ENCODE measurements around the gene HSD17B4. TPM values are rescaled to one million over a fixed set of nuclear protein-coding genes. Genes with fewer than 3 reads are reported as not detected.

HSD17B4 gene
- total and polyA plus RNA-seq, 2 experiments from 2014 or later, result 326 to 332 TPM

DNA sequence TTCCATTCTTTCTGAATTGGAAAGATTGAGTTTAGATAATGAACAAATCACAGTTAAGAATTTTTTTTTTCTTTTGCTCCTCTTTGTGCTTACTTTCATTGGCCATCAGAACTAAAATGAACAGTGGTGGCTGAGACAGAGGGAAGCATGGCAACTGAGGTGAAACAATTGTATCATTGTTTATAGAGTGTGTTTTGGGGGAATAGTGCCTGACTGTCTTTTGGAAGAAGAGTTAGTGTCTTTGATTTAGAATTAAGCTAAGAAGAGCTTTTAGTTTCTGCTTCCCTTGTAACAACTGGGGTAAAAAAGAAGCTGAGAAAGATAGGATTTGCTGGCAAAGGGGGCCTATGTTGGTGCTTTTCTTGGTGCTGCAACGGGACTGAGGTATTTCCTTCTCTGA, 24.0 kb downstream of the HSD17B4 start (continued):
- TF ChIP-seq ZNF114 (CRISPR knock-in tag; IDR thresholded peaks at IDR 0.05) (no peak), CREB1 (CRISPR knock-in tag; IDR thresholded peaks at IDR 0.05; ENCODE audit: low read depth) (no peak), EZH2phosphoT487 (IDR thresholded peaks at IDR 0.05; ENCODE audit: unreplicated experiment) (no peak), EZH2 (IDR thresholded peaks at IDR 0.05; ENCODE audit: low read depth, unreplicated experiment) (no peak), ZNF331 (CRISPR knock-in tag; IDR thresholded peaks at IDR 0.05; ENCODE audit: low read depth) (no peak), STAT1 (IDR thresholded peaks at IDR 0.05; ENCODE audit: unreplicated experiment) (no peak), REST (IDR thresholded peaks at IDR 0.05; ENCODE audit: unreplicated experiment) (no peak)

DNA sequence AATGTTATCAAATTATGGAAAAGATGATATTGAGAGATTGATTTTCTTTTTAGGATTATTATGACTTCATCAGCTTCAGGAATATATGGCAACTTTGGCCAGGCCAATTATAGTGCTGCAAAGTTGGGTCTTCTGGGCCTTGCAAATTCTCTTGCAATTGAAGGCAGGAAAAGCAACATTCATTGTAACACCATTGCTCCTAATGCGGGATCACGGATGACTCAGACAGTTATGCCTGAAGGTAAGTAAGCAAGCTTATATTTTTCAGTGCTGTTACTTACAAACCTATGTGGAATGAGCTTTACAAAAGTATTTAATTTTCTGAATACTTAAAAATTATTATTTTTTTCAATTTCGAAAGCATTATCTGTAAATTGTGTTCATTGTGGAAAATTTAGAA, 26.5 kb downstream of the HSD17B4 start:
- Histone ChIP-seq H3K27ac (ENCODE audit: low read depth) (no peak overlapping the region), H3K9me2 (ENCODE audit: insufficient read depth) (no peaks in the 10 kb centered on the region), H3K4me1 (ENCODE audit: insufficient read depth) (peaks cover 70% of the 10 kb centered on the region), H3K79me2 (replicated peaks; ENCODE audit: insufficient read depth) (peaks cover 28% of the 10 kb centered on the region), H3K27me3 (ENCODE audit: insufficient read depth) (no peaks in the 10 kb centered on the region), H3F3A (replicated peaks; ENCODE audit: low read depth) (no peaks in the 10 kb centered on the region), H3K4me2 (peak overlapping the region; percentile 76; the same call in 1 of the 2 replicates), H4K20me1 (replicated peaks; ENCODE audit: insufficient read depth) (no peaks in the 10 kb centered on the region), H3K4me3 (no peak overlapping the region), H3K36me3 (ENCODE audit: insufficient read depth) (no peaks in the 10 kb centered on the region; the same call in 1 of the 2 replicates), H2AFZ (no peak overlapping the region)
- Mint-ChIP-seq H3K27me3 (ENCODE audit: insufficient read depth, low read depth, poor library complexity) (peaks cover 2% of the 10 kb centered on the region), H3K36me3 (ENCODE audit: low read depth) (peaks cover 25% of the 10 kb centered on the region), H3K4me3 (no peak overlapping the region), H3K9me3 (no peaks in the 10 kb centered on the region), H3K27ac (no peak overlapping the region), H3K4me1 (peaks cover 64% of the 10 kb centered on the region)
- no peak for ATAC-seq
- TF ChIP-seq REST (IDR thresholded peaks at IDR 0.05; ENCODE audit: unreplicated experiment) (no peak), CTCF (conservative IDR thresholded peaks at IDR 0.05; ENCODE audit: low read depth in 2 of 2) (no peak), ZNF114 (CRISPR knock-in tag; IDR thresholded peaks at IDR 0.05) (no peak), JUNB (IDR thresholded peaks at IDR 0.05; ENCODE audit: unreplicated experiment) (no peak)
- no peak for DNase-seq (ENCODE audit: low spot score)
